ENCODE data around the gene OR2D3. TPM values are rescaled to one million over a fixed set of nuclear protein-coding genes. Genes with fewer than 3 reads are reported as not detected.
"Not testable (repeated sequence)": the region's sequence is repeated elsewhere in the genome, so short reads cannot be mapped to it uniquely, and the experiment has no call there.

OR2D3 gene
- total RNA-seq, 6 experiments from 2014 or later = not detected

DNA sequence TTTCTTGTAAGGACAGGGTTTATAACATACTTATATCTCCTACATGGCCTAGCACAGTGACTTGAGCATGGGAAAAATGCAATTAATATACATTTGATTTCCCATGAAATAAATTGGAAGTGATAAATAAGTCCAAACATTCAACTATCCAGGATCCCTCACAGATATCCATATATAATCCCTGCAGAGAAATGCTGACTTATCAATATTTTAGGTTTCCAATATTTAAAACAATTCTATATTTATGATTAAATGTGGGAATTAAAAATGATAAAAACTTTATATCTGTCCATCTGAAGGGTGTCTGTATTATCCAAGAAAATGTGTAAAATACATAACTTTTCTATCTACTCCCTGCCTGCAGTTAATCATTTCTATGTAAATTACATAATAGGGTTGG is 38.1 kb upstream of the OR2D3 start:
- Mint-ChIP-seq H3K9me3 (no peaks in the 10 kb centered on the region), H3K4me3 (no peak overlapping the region)
- no peak for DNase-seq

DNA sequence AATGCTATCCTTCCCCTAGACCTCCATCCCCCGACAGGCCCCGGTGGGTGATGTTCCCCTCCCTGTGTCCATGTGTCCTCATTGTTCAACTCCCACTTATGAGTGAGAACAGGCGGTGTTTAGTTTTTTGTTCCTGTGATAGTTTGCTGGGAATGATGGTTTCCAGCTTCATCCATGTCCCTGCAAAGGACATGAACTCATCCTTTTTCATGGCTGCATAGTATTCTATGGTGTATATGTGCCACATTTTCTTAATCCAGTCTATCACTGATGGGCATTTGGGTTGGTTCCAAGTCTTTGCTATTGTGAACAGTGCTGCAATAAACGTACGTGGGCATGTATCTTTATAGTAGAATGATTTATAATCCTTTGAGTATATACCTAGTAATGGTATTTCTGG is 33.1 kb upstream of the OR2D3 start:
- H3K36me3 Mint-ChIP-seq (ENCODE audit: low read depth); H3K27ac Mint-ChIP-seq; H3K4me3 Mint-ChIP-seq; H3K4me1 Mint-ChIP-seq (ENCODE audit: low read depth); DNase-seq; H3K9me3 Mint-ChIP-seq; H3K27me3 Mint-ChIP-seq (ENCODE audit: insufficient read depth): not testable (repeated sequence)

More for the DNA sequence above, 38.1 kb upstream of the OR2D3 start:
- H3K36me3 Mint-ChIP-seq (ENCODE audit: low read depth) = no peaks in the 10 kb centered on the region
- H3K27me3 Mint-ChIP-seq (ENCODE audit: insufficient read depth) = peaks cover 2% of the 10 kb centered on the region; the same call in 1 of the 2 replicates
- TF ChIP-seq, protein P1, sequence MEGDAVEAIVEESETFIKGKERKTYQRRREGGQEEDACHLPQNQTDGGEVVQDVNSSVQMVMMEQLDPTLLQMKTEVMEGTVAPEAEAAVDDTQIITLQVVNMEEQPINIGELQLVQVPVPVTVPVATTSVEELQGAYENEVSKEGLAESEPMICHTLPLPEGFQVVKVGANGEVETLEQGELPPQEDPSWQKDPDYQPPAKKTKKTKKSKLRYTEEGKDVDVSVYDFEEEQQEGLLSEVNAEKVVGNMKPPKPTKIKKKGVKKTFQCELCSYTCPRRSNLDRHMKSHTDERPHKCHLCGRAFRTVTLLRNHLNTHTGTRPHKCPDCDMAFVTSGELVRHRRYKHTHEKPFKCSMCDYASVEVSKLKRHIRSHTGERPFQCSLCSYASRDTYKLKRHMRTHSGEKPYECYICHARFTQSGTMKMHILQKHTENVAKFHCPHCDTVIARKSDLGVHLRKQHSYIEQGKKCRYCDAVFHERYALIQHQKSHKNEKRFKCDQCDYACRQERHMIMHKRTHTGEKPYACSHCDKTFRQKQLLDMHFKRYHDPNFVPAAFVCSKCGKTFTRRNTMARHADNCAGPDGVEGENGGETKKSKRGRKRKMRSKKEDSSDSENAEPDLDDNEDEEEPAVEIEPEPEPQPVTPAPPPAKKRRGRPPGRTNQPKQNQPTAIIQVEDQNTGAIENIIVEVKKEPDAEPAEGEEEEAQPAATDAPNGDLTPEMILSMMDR (IDR thresholded peaks at IDR 0.05) = no peak
- no peaks in the 10 kb centered on the region for H3K4me1 Mint-ChIP-seq (ENCODE audit: low read depth)
- H3K27ac Mint-ChIP-seq = no peak overlapping the region

DNA sequence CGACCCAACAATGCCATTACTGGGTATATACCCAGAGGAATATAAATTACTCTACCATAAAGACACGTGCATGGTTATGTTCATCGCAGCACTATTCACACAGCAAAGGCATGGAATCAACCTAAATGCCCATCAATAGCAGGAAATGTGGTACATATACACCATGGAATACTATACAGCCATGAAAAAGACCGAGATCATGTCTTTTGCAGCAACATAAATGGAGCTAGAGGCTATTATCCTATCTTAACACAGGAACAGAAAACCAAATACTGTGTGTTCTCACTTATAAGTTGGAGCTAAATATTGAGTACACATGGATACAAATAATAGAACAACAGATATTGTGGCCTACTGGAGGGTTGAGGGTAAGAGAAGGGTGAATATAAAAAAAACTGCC is 32.0 kb upstream of the OR2D3 start:
- no peak for DNase-seq
- H3K36me3 Mint-ChIP-seq (ENCODE audit: low read depth) = no peaks in the 10 kb centered on the region
- no peak overlapping the region for H3K27ac Mint-ChIP-seq
- H3K4me1 Mint-ChIP-seq (ENCODE audit: low read depth) = no peaks in the 10 kb centered on the region
- TF ChIP-seq, protein P1 (IDR thresholded peaks at IDR 0.05) = no peak
- no peak overlapping the region for H3K4me3 Mint-ChIP-seq
- H3K27me3 Mint-ChIP-seq (ENCODE audit: insufficient read depth) = no peaks in the 10 kb centered on the region; the same call in 1 of the 2 replicates
- H3K9me3 Mint-ChIP-seq = no peaks in the 10 kb centered on the region

DNA sequence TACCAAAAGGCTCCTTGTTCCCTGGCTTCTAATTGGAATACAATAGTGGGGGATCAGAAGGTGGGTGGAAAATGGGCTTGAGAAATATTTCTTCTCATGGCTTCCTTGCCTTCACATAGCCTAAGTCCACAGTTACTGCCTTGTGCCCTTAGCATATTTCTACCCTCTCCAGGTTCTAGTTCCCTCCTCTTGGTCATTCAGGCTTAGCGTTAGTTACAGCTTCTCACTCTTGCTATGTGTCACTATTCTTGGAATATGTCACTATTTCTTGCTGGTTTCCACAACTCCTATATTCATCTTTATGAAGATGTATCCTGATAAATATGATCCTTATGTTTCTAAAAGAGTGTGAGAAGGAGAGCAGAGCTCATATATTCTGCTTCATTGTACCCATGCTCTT is 31.0 kb upstream of the OR2D3 start:
- no peak overlapping the region for H3K4me3 Mint-ChIP-seq
- TF ChIP-seq, protein P1 (IDR thresholded peaks at IDR 0.05) = no peak
- H3K27me3 Mint-ChIP-seq (ENCODE audit: insufficient read depth) = no peaks in the 10 kb centered on the region; the same call in 1 of the 2 replicates
- H3K27ac Mint-ChIP-seq = no peak overlapping the region
- H3K9me3 Mint-ChIP-seq = no peaks in the 10 kb centered on the region
- H3K4me1 Mint-ChIP-seq (ENCODE audit: low read depth) = no peaks in the 10 kb centered on the region
- H3K36me3 Mint-ChIP-seq (ENCODE audit: low read depth) = no peaks in the 10 kb centered on the region
- DNase-seq = no peak

DNA sequence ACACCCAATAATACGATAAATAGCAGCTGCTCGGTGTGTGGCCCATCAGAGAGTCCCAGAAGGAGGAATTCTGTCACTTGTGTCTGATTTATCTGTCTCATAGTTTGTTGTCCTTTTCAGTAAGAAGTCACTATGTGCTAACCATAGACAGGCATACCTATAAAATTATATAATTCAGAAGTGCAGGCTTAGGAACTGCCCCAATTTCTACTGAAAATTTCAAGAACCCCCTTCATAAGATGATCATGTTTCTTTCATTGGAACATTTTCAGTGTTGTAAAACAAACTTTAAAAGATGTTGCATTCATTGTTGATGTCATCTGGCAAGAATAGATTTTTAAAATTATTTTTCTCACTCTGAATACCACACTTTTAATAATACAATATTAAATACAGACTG is 28.4 kb upstream of the OR2D3 start, which contains the start of gene OR2D2:
Gene OR2D2, minus strand, starts transcription at position 101 of the 400 bp plus-strand sequence. Its CDS starts 0 bp downstream, at position 101.
- H3K27ac Mint-ChIP-seq = no peak within 1 kb of the TSS
- H3K27me3 Mint-ChIP-seq (ENCODE audit: insufficient read depth) = no peaks in the 10 kb centered on the region; the same call in 1 of the 2 replicates
- H3K36me3 Mint-ChIP-seq (ENCODE audit: low read depth) = no peaks in the 10 kb centered on the region
- TF ChIP-seq, protein P1 (IDR thresholded peaks at IDR 0.05) = no peak
- H3K4me3 Mint-ChIP-seq = no peak within 1 kb of the TSS
- no peaks in the 10 kb centered on the region for H3K9me3 Mint-ChIP-seq
- no peaks in the 10 kb centered on the region for H3K4me1 Mint-ChIP-seq (ENCODE audit: low read depth)
- DNase-seq = no peak

DNA sequence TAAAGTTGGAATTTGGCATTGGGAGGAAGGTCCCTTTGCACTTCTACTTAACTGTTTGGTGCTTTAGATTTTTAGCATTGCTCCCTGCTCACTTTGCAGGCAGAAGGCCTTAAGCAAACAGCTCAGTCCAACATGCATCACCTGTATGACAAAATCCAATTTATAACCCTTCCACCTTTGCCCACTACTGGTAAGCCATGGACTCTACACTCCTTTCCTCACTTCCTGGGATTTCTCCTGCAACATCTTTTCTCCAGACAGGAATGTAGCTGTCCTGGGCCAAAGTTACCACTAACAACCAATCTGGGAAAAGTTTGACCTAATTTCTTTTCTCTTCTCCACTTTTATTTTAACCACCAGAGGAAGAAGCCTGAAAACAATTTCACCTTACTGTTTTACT is 26.7 kb upstream of the OR2D3 start:
- no peak overlapping the region for H3K4me3 Mint-ChIP-seq

More for the DNA sequence above, 26.7 kb upstream of the OR2D3 start:
- TF ChIP-seq, protein P1 (IDR thresholded peaks at IDR 0.05) = no peak
- H3K27me3 Mint-ChIP-seq (ENCODE audit: insufficient read depth) = no peaks in the 10 kb centered on the region; the same call in 1 of the 2 replicates
- no peak for DNase-seq
- no peaks in the 10 kb centered on the region for H3K9me3 Mint-ChIP-seq
- H3K27ac Mint-ChIP-seq = no peak overlapping the region
- H3K4me1 Mint-ChIP-seq (ENCODE audit: low read depth) = no peaks in the 10 kb centered on the region
- no peaks in the 10 kb centered on the region for H3K36me3 Mint-ChIP-seq (ENCODE audit: low read depth)
